Airway epithelial cell (primary cell): ENCODE data around the gene SMPD1. TPM values are rescaled to one million over a fixed set of nuclear protein-coding genes. Genes with fewer than 3 reads are reported as not detected.

ENCODE experiments used
- total RNA-seq: library from RNA; depleted of rRNA; stranded (reverse); fragments of >200 nt; gene quantifications from 2 replicates; pipeline ENCODE4 v1.2.3, GENCODE V29; 2015

The SMPD1 gene
- total RNA-seq, result 8.1 and 9.6 TPM in 2 replicates

DNA sequence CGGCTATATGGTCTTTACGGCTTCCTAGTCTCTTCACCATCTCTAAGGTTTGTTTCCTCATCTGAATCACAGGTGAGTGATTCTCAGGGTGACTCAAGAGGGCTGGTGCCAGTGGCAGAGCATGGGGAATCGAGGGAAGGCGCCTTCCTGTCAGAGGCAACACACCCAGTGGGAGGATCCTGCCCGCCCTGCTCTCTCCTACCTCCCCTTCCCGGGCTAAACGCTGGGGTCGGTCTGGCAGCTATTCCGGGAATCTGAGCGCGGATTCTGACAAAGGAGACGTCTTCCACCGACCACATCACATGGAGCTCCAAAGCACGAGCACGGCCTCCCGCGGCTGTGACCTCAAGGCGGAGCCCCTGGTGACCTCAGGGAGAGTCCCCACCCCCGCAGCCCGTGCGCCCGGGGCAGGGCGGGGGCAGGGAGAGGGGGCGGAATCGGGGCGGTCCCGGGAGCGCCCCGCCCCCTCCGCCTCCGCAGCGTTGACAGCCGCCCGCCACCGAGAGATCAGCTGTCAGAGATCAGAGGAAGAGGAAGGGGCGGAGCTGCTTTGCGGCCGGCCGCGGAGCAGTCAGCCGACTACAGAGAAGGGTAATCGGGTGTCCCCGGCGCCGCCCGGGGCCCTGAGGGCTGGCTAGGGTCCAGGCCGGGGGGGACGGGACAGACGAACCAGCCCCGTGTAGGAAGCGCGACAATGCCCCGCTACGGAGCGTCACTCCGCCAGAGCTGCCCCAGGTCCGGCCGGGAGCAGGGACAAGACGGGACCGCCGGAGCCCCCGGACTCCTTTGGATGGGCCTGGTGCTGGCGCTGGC lies at the start of gene SMPD1:
Gene SMPD1, plus strand, starts transcription at position 570 of the 813 bp plus-strand sequence. Its CDS starts 125 bp downstream, at position 695.

DNA sequence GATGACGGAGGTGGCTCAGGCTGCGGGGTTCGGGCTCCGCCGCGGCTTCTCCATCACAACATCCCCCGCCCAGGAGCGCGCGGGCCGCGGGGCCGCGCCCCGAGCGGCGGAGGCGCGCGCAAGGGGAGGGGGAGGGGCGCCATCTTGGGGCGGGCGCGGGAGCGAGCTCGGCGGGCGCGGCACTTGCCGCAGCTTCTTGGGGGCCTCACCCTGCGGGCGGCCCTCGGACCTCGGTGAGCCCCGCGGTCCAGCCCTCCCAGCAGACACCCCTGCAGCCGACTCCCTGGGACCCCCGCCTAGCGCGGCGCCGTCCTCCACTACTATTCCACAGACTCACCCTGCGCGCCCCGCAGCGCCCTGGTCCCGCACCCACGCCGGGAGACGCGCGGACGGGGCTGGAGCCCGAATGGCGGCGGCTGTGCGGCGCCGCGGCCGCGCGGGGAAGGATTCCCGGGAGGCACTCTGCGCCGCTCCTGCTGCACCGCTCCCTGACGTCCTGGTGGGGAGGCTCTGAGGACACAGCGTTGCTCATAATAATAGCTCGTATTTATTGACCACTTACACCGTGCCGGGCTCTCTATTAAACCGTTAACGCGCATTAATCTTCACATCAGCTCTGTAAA lies 28.8 kb downstream of the SMPD1 start, which contains the start of gene APBB1:
Gene APBB1, minus strand, starts transcription at position 86 of the 623 bp plus-strand sequence. CDS start 7,747 bp downstream, outside the sequence.

DNA sequence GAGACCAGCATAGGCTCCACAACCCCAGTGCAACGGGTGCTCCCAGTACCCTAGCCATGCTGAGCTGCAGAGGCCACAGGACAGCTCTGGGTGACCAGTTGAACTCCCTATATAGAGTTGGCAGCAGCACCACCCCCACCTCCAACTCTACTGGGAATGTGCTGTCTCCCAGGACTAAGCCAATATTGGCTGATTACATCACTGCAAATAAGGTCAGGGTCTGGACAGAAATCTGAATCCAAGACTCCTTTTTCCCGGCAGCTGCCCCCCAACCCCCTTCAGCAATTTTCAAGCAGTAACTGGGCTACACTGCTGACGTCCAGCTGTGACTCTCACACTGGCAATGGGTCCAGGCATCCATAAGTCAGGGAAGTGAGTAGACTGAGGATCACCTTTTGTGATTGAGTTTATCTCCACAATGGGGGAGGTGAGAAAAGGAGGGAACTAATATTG lies 50.7 kb downstream of the SMPD1 start, which contains the start of gene HPX:
Gene HPX, minus strand, starts transcription at position 82 of the 453 bp plus-strand sequence. Its CDS starts 24 bp downstream, at position 58.

Other genes starting within 250 kb of the SMPD1 start
- gene OR52B2, start 220.1 kb upstream of the SMPD1 start, total RNA-seq, result not detected in 2 replicates
- not detected in 2 replicates for gene OR52W1, start 191.2 kb upstream of the SMPD1 start, total RNA-seq
- gene C11orf42, start 184.9 kb upstream of the SMPD1 start, total RNA-seq, result not detected in 2 replicates
- 16.5 and 26.7 TPM in 2 replicates for gene FHIP1B, start 155.8 kb upstream of the SMPD1 start, total RNA-seq
- not detected in 2 replicates for gene CNGA4, start 151.4 kb upstream of the SMPD1 start, total RNA-seq
- not detected in 2 replicates for gene CCKBR, start 130.6 kb upstream of the SMPD1 start, total RNA-seq
- 187 and 202 TPM in 2 replicates for gene CAVIN3, start 70.0 kb upstream of the SMPD1 start, total RNA-seq
- gene APBB1, start 28.6 kb downstream of the SMPD1 start, total RNA-seq, result 2.3 and 3.3 TPM in 2 replicates
- 0.28 TPM in 1 of 2 replicates, not detected in the other for gene HPX, start 50.5 kb downstream of the SMPD1 start, total RNA-seq
- gene TRIM3, start 83.5 kb downstream of the SMPD1 start, total RNA-seq, result 9.6 and 11.0 TPM in 2 replicates
- gene ARFIP2, start 90.9 kb downstream of the SMPD1 start, total RNA-seq, result 55.6 and 60.4 TPM in 2 replicates
- gene TIMM10B, start 91.0 kb downstream of the SMPD1 start, total RNA-seq, result 25.0 and 37.7 TPM in 2 replicates
- 1.1 and 2.0 TPM in 2 replicates for gene DNHD1, start 106.8 kb downstream of the SMPD1 start, total RNA-seq
- 15.3 and 15.9 TPM in 2 replicates for gene RRP8, start 213.1 kb downstream of the SMPD1 start, total RNA-seq
- 63.5 and 73.3 TPM in 2 replicates for gene ILK, start 213.3 kb downstream of the SMPD1 start, total RNA-seq
- 66.9 and 85.6 TPM in 2 replicates for gene TAF10, start 221.7 kb downstream of the SMPD1 start, total RNA-seq
- gene TPP1, start 228.9 kb downstream of the SMPD1 start, total RNA-seq, result 11.3 and 20.7 TPM in 2 replicates